Hematopoietic multipotent progenitor cell (in vitro differentiated cells): ENCODE measurements around the gene POLR2E. TPM values are rescaled to one million over a fixed set of nuclear protein-coding genes. Genes with fewer than 3 reads are reported as not detected.
A peak's percentile ranks its signal among the peaks of the same experiment; 100 is the strongest.

ENCODE experiments used
- DNase-seq, 3 donors: peaks; one replicate each; pipeline ENCODE4 v3.0.0-alpha.2; 2011 to 2015; ENCODE audit warnings: low read depth in 2 of 3, low spot score in 2 of 3
- total RNA-seq: library from RNA; depleted of rRNA; stranded (reverse); fragments of >200 nt; gene quantifications from one replicate; pipeline ENCODE4 v1.2.3, GENCODE V29; 2012

POLR2E gene
- total RNA-seq, 1 donor, result 107 TPM

GRCh38 chr19:1052349-1052975 is 42.7 kb downstream of the POLR2E start:
- no peak for DNase-seq

DNA sequence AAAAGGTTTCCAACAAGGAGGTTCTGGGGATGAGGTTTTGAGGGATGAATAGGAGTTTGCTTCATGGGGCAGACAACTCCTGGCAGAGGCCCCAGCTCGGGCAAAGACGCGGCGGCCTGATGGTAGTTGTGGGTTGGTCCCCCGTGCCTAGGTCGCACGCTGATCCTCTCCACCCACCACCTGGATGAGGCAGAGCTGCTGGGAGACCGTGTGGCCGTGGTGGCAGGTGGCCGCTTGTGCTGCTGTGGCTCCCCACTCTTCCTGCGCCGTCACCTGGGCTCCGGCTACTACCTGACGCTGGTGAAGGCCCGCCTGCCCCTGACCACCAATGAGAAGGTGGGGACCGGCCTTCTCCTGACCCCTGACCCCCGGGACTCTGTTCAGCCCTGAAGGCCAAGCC is 43.4 kb downstream of the POLR2E start:
- no peak for DNase-seq

- no peak for DNase-seq
Observed at GRCh38 chr19:1050989-1051788, 44.0 kb downstream of the POLR2E start.

DNA sequence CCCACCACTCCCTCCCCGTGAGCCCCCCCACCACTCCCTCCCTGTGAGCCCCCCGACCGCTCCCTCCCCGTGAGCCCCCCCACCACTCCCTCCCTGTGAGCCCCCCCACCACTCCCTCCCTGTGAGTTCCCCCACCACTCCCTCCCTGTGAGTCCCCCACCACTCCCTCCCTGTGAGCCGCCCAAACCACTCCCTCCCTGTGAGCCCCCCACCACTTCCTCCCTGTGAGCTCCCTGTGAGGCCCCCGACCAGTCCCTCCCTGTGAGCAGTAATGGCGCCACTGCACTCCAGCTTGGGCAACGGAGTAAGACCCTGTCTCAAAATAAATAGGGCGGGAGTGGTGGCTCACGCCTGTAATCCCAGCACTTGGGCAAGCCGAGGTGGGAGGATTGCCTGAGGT is 45.4 kb downstream of the POLR2E start:
- DNase-seq, result peak in 1 of 3 donors; percentile 60

DNA sequence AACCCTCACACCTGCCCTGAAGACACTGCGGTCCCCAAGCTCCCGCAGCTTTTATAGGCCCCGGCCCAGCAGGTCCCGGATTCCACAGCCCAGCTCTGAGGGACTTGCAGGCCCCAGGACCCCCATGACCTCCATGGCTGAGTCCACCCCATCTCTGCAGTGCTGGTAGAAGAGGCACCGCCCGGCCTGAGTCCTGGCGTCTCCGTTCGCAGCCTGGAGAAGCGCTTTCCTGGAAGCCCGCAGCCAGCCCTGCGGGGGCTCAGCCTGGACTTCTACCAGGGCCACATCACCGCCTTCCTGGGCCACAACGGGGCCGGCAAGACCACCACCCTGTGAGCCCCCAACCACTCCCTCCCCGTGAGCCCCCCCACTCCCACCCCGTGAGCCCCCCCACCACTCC is 46.1 kb downstream of the POLR2E start:
- DNase-seq, result no peak

- DNase-seq, result no peak
Observed at GRCh38 chr19:1047696-1048147, 47.5 kb downstream of the POLR2E start.

DNA sequence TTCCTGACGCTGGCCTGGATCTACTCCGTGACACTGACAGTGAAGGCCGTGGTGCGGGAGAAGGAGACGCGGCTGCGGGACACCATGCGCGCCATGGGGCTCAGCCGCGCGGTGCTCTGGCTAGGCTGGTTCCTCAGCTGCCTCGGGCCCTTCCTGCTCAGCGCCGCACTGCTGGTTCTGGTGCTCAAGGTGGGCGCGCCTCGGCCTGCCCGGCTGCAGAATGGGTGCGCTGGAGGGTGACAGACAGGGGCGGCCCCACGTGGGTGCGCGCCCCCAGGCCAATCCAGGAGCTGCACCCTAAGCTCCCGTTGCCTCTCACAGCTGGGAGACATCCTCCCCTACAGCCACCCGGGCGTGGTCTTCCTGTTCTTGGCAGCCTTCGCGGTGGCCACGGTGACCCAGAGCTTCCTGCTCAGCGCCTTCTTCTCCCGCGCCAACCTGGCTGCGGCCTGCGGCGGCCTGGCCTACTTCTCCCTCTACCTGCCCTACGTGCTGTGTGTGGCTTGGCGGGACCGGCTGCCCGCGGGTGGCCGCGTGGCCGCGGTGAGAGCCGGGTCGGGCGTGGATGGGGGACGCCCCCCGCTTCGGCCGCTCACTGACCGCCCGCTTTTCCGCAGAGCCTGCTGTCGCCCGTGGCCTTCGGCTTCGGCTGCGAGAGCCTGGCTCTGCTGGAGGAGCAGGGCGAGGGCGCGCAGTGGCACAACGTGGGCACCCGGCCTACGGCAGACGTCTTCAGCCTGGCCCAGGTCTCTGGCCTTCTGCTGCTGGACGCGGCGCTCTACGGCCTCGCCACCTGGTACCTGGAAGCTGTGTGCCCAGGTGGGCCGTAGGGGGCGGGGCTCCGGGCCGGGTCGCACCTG is 48.1 kb downstream of the POLR2E start:
- no peak for DNase-seq

DNA sequence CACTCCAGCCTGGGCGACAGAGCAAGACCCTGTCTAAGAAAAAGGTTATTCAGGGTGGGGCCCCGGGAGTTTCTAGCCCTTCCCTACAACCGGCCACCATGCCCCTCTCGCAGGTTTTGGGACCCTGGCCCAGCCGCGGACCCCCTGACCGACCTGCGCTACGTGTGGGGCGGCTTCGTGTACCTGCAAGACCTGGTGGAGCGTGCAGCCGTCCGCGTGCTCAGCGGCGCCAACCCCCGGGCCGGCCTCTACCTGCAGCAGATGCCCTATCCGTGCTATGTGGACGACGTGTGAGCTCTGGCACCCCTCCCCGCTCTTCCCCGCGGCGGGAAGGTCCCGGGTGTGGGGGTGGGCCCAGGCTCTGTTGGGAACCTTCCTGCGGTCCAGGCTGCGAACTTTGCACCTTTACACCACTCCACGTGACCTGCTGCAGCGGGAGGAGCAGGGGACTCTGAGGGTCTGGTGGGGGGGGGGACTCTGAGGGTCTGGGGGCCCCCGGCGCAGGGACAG is 49.0 kb downstream of the POLR2E start:
- DNase-seq, result no peak

- peak in 2 of 3 donors; percentile 65 to 70 for DNase-seq
Observed at GRCh38 chr19:1045247-1045603, 50.0 kb downstream of the POLR2E start.

DNA sequence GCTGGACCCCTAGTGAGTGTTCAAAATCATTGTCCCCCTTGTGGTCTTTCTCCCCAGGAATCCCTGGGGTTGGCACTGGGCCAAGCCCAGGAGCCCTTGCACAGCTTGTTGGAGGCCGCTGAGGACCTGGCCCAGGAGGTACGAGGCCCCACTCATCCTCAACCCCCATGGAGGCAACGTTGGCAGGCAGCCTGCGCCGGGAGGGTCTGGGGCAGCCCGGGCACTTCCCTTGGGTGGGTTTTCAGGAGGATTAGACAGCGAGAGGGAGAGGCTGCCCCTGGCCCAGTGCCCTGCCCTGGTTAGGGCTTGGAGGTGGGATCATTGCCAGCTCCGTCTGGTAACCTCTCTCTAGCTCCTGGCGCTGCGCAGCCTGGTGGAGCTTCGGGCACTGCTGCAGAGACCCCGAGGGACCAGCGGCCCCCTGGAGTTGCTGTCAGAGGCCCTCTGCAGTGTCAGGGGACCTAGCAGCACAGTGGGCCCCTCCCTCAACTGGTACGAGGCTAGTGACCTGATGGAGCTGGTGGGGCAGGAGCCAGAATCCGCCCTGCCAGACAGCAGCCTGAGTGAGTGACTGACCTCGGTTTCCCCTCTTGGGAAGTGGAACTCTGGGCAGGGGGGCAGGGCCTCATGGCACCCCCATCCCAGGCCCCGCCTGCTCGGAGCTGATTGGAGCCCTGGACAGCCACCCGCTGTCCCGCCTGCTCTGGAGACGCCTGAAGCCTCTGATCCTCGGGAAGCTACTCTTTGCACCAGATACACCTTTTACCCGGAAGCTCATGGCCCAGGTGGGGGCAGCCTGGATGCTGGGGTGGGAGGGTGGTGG is 52.3 kb downstream of the POLR2E start:
- DNase-seq, result no peak

- DNase-seq, result no peak
Observed at GRCh38 chr19:1041835-1042685, 53.1 kb downstream of the POLR2E start.

GRCh38 chr19:1041272-1041834 is 53.8 kb downstream of the POLR2E start:
- DNase-seq, result no peak

DNA sequence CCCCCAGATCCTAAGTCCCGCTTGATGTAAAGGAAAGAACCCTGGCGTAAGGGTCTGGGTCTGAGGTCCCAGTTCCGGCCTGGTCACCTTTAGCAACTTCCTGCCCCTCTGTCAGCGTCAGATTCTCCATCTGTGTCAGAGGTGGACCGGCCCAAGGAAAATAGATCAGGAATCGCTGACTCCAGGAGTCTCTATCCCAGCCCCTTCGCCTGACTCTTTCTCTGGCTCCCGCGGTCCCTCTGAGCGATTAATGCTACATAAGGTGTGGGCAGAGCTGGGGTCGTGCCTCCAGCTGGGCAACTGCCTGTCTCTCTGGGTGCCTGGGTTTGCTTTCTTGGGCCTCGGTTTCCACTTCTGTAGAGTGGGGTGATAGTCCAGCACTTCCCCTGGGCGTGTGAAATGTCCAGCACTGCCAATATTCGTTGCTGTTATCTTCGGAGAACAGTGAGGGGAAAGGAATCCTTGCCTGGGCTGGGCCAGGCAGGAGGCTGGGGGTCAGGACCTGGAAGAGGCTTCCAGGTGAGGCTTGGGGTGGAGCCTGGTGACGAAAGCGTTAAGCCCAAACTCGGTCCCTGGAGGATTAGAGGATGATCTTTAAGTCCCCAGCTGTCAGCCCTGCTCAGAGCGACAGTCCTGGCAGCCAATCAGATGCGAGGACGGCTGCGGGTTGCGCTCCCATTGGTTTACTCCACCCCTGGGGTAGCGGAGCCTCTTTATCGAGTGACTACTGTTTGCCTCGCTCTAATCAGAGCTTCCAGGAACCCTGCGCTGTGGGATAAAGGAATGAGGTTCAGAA is 54.5 kb downstream of the POLR2E start:
- DNase-seq, result peak in 2 of 3 donors; percentile 82 to 90

- peak; percentile 96 to 98 (median 97) for DNase-seq
Observed at GRCh38 chr19:1039646-1040475, 55.3 kb downstream of the POLR2E start, which contains the start of gene ABCA7. Gene ABCA7, plus strand, starts transcription at chr19:1040107. Its CDS starts 1,255 bp downstream, at chr19:1041362.

GRCh38 chr19:1038978-1039645 is 56.1 kb downstream of the POLR2E start:
- no peak for DNase-seq

- no peak for DNase-seq
Observed at GRCh38 chr19:1037621-1038064, 57.5 kb downstream of the POLR2E start.
